ENCODE results near the gene OPRM1. TPM values are rescaled to one million over a fixed set of nuclear protein-coding genes. Genes with fewer than 3 reads are reported as not detected.

OPRM1 gene
- total and polyA plus RNA-seq, 8 donors = 0.45 to 1.5 TPM; not detected in 6

DNA sequence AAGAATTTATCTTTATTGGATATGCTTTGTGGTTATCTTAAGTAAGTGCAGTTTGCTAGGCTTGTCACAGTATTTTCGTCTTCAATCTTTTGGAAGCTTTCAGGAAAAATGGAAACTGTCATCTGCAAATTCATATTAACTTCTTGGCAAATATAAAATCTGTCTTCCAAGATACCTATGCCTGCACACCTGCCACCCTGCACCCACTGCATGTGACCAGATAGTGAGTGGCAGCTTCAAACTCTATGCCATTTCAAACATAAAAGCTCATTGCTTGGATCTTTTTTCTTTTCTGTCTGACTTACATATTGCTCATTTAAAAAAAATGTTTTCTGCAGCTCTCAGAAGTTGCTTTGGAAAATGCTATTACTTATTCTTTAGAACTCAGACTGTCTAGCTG lies 14.1 kb downstream of the OPRM1 start:
- no peak for TF ChIP-seq EP300 (IDR thresholded peaks at IDR 0.05)
- TF ChIP-seq, protein P1, sequence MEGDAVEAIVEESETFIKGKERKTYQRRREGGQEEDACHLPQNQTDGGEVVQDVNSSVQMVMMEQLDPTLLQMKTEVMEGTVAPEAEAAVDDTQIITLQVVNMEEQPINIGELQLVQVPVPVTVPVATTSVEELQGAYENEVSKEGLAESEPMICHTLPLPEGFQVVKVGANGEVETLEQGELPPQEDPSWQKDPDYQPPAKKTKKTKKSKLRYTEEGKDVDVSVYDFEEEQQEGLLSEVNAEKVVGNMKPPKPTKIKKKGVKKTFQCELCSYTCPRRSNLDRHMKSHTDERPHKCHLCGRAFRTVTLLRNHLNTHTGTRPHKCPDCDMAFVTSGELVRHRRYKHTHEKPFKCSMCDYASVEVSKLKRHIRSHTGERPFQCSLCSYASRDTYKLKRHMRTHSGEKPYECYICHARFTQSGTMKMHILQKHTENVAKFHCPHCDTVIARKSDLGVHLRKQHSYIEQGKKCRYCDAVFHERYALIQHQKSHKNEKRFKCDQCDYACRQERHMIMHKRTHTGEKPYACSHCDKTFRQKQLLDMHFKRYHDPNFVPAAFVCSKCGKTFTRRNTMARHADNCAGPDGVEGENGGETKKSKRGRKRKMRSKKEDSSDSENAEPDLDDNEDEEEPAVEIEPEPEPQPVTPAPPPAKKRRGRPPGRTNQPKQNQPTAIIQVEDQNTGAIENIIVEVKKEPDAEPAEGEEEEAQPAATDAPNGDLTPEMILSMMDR (IDR thresholded peaks at IDR 0.05) = no peak
- TF ChIP-seq POLR2A (IDR thresholded peaks at IDR 0.05) = no peak
- TF ChIP-seq POLR2AphosphoS5 (IDR thresholded peaks at IDR 0.05) = no peak
- WGBS, 5 donors = 31 to 52% (median 36%) methylated on average over 1 of the region's 1 CpG
- H3K27me3 ChIP-seq = no peaks in the 10 kb centered on the region
- no peak overlapping the region for H3K27ac ChIP-seq
- DNase-seq = no peak
- intact Hi-C loops (cut with DNase I; ENCODE audit: low total_unique reads) = no loop called here
- H3K4me1 ChIP-seq = no peaks in the 10 kb centered on the region
- H3K36me3 ChIP-seq = no peaks in the 10 kb centered on the region
- H3K9me3 ChIP-seq = no peaks in the 10 kb centered on the region
- H3K4me3 ChIP-seq = no peak overlapping the region

GRCh38 chr6:154056536-154056935 lies 17.5 kb downstream of the OPRM1 start:
- no peaks in the 10 kb centered on the region for H3K27me3 ChIP-seq
- no peaks in the 10 kb centered on the region for H3K36me3 ChIP-seq
- H3K4me1 ChIP-seq = no peaks in the 10 kb centered on the region
- H3K4me3 ChIP-seq = no peak overlapping the region
- WGBS, 5 donors = 58 to 81% (median 78%) methylated on average over 5 of the region's 5 CpGs
- intact Hi-C loops (cut with DNase I; ENCODE audit: low total_unique reads) = no loop called here
- no peak for DNase-seq
- H3K27ac ChIP-seq = no peak overlapping the region
- no peaks in the 10 kb centered on the region for H3K9me3 ChIP-seq
- TF ChIP-seq, protein P1 (IDR thresholded peaks at IDR 0.05) = no peak
- no peak for TF ChIP-seq POLR2A (IDR thresholded peaks at IDR 0.05)
- no peak for TF ChIP-seq EP300 (IDR thresholded peaks at IDR 0.05)
- TF ChIP-seq POLR2AphosphoS5 (IDR thresholded peaks at IDR 0.05) = no peak

DNA sequence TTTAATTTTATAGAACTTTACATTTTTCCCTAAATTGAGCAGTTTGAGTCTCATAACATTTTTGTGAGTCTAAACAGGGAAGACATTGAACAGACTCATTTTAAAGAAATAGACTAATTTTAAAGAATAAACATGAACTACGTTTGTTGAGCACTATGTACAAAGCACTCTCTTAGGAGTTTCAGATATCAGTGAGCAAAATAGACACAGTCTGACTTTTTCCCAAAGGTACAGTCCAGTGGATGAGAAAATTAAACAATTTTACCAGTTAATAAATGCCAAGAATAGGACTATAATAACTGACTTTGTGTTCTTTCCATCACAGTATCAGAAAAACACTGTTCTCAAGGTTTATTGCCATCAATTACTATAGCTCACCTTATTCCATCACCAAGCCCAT lies 18.1 kb downstream of the OPRM1 start:
- H3K27me3 ChIP-seq = no peaks in the 10 kb centered on the region
- WGBS, 5 donors = 16 to 47% (median 24%) methylated on average over 1 of the region's 1 CpG
- intact Hi-C loops (cut with DNase I; ENCODE audit: low total_unique reads) = no loop called here
- no peak overlapping the region for H3K27ac ChIP-seq
- TF ChIP-seq POLR2AphosphoS5 (IDR thresholded peaks at IDR 0.05) = no peak
- TF ChIP-seq POLR2A (IDR thresholded peaks at IDR 0.05) = no peak
- no peak for TF ChIP-seq EP300 (IDR thresholded peaks at IDR 0.05)
- TF ChIP-seq, protein P1 (IDR thresholded peaks at IDR 0.05) = no peak
- no peak overlapping the region for H3K4me3 ChIP-seq
- H3K4me1 ChIP-seq = no peaks in the 10 kb centered on the region
- H3K9me3 ChIP-seq = no peaks in the 10 kb centered on the region
- DNase-seq = no peak
- no peaks in the 10 kb centered on the region for H3K36me3 ChIP-seq

DNA sequence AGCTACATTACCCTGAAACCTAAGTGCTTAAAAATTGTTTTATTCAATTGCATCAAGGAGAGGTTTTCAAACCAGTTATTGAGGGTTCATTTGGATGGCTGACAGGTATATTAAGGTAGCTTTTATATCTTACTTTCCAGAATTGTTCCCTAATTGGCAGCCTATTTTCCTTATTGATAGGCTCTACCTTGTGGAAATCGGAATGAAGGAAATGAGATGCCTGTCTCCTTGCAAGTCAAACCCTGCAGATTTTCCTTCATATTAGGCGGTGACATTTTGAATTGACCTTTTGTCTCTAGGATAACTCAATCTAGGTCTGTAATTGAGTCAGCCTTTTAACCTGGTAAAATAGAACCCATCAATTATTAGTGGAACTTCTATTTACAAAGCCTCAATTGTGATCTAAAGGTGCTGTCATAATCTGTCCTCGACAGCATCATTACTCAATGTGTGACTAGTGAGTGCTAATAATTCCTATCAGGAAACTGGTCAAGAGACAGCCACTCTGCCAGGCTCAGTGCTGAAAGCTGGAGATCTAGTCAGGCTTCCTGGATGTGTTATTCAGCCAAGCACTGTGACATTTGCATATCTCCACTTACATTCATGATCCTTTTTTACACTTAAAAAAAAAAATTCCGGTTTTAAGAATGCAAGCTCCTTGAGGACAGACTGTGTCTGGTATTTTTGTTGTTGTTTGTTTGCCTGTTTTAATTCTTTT lies 20.1 kb downstream of the OPRM1 start:
- no peaks in the 10 kb centered on the region for H3K9me3 ChIP-seq
- 67 to 78% (median 76%) methylated on average over 4 of the region's 4 CpGs for WGBS, 5 donors
- H3K4me1 ChIP-seq = no peaks in the 10 kb centered on the region
- no peak for DNase-seq
- TF ChIP-seq EP300 (IDR thresholded peaks at IDR 0.05) (no peak), POLR2A (IDR thresholded peaks at IDR 0.05) (no peak), POLR2AphosphoS5 (IDR thresholded peaks at IDR 0.05) (no peak)
- TF ChIP-seq, protein P1 (IDR thresholded peaks at IDR 0.05) = no peak
- no peaks in the 10 kb centered on the region for H3K27me3 ChIP-seq
- H3K36me3 ChIP-seq = no peaks in the 10 kb centered on the region
- intact Hi-C loops (cut with DNase I; ENCODE audit: low total_unique reads) = no loop called here
- no peak overlapping the region for H3K4me3 ChIP-seq
- no peak overlapping the region for H3K27ac ChIP-seq
